ENCODE data around the gene GULP1.

GRCh38 chr2:188441288-188441947, 149.7 kb downstream of the GULP1 start:
- TF ChIP-seq CTCF (conservative IDR thresholded peaks at IDR 0.05; ENCODE audit: low read depth in 2 of 2), result no peak
- no peak for TF ChIP-seq ETS1 (IDR thresholded peaks at IDR 0.05)
- no peak for TF ChIP-seq EZH2 (IDR thresholded peaks at IDR 0.05; ENCODE audit: low read depth, unreplicated experiment)

Measured in GM23338 (cell line).